Gastrocnemius medialis (tissue), 4 donors: ENCODE measurements around the gene RRP36.

ENCODE experiments used
- POLR2A ChIP-seq, 2 donors: fragments of 450-650 bp; IDR thresholded peaks; one replicate each; pipeline ENCODE4 v1.6.1; 2017; ENCODE audit warnings: antibody characterized with exemption in 2 of 2, mild to moderate bottlenecking in 2 of 2, moderate library complexity in 2 of 2
- TF ChIP-seq, protein P1 (sequence below), 5 experiments: fragments of 450-650 bp in 3 of 5; fragments of 200-600 bp in 2 of 5; sonication (generic) in 2 of 5; IDR thresholded peaks in 4 of 5; conservative IDR thresholded peaks in 1 of 5; 1 replicate in 4 of 5; 2 replicates in 1 of 5; pipeline ENCODE4 v1.5.1; 2016 to 2019; ENCODE audit warnings: antibody characterized with exemption in 5 of 5, mild to moderate bottlenecking in 3 of 5, moderate library complexity in 3 of 5

DNA sequence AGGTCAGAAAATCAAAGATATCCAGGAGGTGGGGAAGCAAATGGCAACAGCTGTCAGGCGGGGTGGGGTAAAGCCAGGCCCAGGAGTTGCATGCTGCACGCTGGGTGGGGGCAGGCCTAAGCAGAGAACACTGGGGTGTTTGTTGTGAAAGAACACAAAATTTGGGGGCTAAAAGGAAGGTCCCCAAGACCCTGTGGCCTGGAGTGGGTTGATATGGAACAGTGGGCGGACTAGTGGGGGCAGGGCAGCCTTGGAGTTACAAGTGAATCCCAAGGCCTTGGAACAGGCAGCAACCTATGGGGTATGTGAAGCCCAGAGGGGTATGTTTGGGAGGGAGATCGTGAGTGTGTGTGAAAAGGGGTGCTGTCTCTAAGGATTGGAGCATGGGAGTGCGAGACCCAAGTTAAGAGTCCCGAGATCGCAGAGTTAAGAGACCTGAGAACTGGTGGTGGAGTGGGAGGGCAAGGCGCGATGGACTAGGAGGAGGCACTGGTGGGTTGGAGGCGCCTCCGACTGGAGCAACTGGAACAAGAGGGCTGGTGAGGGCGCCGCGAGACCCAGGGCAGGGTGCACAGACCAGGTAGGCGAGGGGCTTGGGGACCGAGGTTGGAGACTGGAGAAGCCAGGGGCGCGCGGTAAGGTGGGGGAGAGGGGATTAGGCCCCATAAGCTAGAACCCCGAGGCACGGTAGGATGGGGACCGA lies 31.6 kb downstream of the RRP36 start:
- TF ChIP-seq, protein P1, sequence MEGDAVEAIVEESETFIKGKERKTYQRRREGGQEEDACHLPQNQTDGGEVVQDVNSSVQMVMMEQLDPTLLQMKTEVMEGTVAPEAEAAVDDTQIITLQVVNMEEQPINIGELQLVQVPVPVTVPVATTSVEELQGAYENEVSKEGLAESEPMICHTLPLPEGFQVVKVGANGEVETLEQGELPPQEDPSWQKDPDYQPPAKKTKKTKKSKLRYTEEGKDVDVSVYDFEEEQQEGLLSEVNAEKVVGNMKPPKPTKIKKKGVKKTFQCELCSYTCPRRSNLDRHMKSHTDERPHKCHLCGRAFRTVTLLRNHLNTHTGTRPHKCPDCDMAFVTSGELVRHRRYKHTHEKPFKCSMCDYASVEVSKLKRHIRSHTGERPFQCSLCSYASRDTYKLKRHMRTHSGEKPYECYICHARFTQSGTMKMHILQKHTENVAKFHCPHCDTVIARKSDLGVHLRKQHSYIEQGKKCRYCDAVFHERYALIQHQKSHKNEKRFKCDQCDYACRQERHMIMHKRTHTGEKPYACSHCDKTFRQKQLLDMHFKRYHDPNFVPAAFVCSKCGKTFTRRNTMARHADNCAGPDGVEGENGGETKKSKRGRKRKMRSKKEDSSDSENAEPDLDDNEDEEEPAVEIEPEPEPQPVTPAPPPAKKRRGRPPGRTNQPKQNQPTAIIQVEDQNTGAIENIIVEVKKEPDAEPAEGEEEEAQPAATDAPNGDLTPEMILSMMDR (IDR thresholded peaks at IDR 0.05 in 4 of 5, conservative IDR thresholded peaks at IDR 0.05 in 1 of 5): no peak
- no peak for TF ChIP-seq POLR2A (IDR thresholded peaks at IDR 0.05)
